Panc1 (cell line): Measurements from ENCODE around the gene APEH. TPM values are rescaled to one million over a fixed set of nuclear protein-coding genes. Genes with fewer than 3 reads are reported as not detected.

Experiments
- ATAC-seq: fragments of 200-7000 bp; cut with Tn5 transposase; 2 replicates; pipeline ENCODE4 v1.9.1; 2020; ENCODE audit warnings: mild to moderate bottlenecking, moderate library complexity
- BruUV-seq: library from RNA; stranded (reverse); fragments of 400-500 nt; replicated peaks from 2 replicates; lab custom pipeline; 2021; lab: Mats Ljungman, UMichigan
- CTCF ChIA-PET: fragments of 300-600 bp; sonication (Branson Sonifier 250); formaldehyde crosslinking; loops from one replicate; lab custom pipeline; 2022; ENCODE audit warnings: antibody characterized with exemption; lab: Charles Lee
- POLR2A ChIA-PET: fragments of 300-600 bp; sonication (Branson Sonifier 250); formaldehyde crosslinking; loops from one replicate; lab custom pipeline; 2022; ENCODE audit warnings: antibody characterized with exemption; lab: Charles Lee
- DNase-seq: peaks from one replicate; pipeline ENCODE4 v3.0.0-alpha.2; 2010; ENCODE audit warnings: low read depth, low spot score
- H3K27ac ChIP-seq: 2 replicates; pipeline ENCODE4 v1.5.1; 2011; ENCODE audit warnings: mild to moderate bottlenecking, low read length, inconsistent platforms
- H3K27me3 ChIP-seq: fragments of 200-500 bp; sonication (Bioruptor generic); 2 replicates; pipeline ENCODE4 v1.6.0; 2014; ENCODE audit warnings: low read length, inconsistent platforms; ENCODE audit not compliant: control insufficient read depth, insufficient read depth
- H3K36me3 ChIP-seq: fragments of 200-500 bp; sonication (Bioruptor generic); 2 replicates; pipeline ENCODE4 v1.5.1; 2014; ENCODE audit warnings: inconsistent platforms, mild to moderate bottlenecking, low read length, moderate library complexity; ENCODE audit not compliant: control insufficient read depth, insufficient read depth
- H3K4me1 ChIP-seq: 2 replicates; pipeline ENCODE4 v1.5.1; 2011; ENCODE audit warnings: inconsistent platforms, mild to moderate bottlenecking, low read length, moderate library complexity; ENCODE audit not compliant: control insufficient read depth, insufficient read depth
- H3K4me3 ChIP-seq, 2 experiments: 2 replicates each; pipeline ENCODE4 v1.5.1; 2011 to 2012; ENCODE audit warnings: low read depth in 2 of 2, low read length in 2 of 2, mild to moderate bottlenecking in 2 of 2, inconsistent platforms in 1 of 2, moderate library complexity in 1 of 2
- H3K9me3 ChIP-seq: fragments of 200-500 bp; sonication (Bioruptor generic); 2 replicates; pipeline ENCODE4 v1.5.1; 2014; ENCODE audit warnings: low read depth, mild to moderate bottlenecking, inconsistent platforms, low read length, moderate library complexity; ENCODE audit not compliant: control insufficient read depth, insufficient read depth
- POLR2AphosphoS5 ChIP-seq: IDR thresholded peaks from 2 replicates; pipeline ENCODE4 v1.6.1; 2012; ENCODE audit warnings: mild to moderate bottlenecking, low read depth, low read length, moderate library complexity
- REST ChIP-seq, 2 experiments: IDR thresholded peaks; 2 replicates each; pipeline ENCODE4 v1.6.1; 2011 to 2012; ENCODE audit warnings: low read depth in 2 of 2, control low read depth in 1 of 2, low read length in 1 of 2, mild to moderate bottlenecking in 1 of 2, moderate library complexity in 1 of 2; ENCODE audit not compliant: insufficient read depth in 1 of 2
- SIN3A ChIP-seq: IDR thresholded peaks from 2 replicates; pipeline ENCODE4 v1.6.1; 2012; ENCODE audit warnings: low read depth, mild to moderate bottlenecking, low read length, moderate library complexity, borderline replicate concordance; ENCODE audit not compliant: insufficient read depth
- TCF7L2 ChIP-seq: IDR thresholded peaks from 2 replicates; pipeline ENCODE4 v1.6.1; 2011; ENCODE audit warnings: mild to moderate bottlenecking, low read depth, low read length, inconsistent platforms
- in situ Hi-C: cut with HindIII; loops from 2 replicates; pipeline ENCODE4 v1.10.0; 2016; ENCODE audit warnings: low sequenced_read_pairs, low pct_unique_long_range_greater_than_20kb
- intact Hi-C: fragments of 100-400 bp; cut with micrococcal nuclease; formaldehyde crosslinking; loops from one replicate; pipeline ENCODE4 v1.10.0; 2022; ENCODE audit not compliant: unreplicated experiment
- total RNA-seq: library from RNA; stranded (reverse); gene quantifications from one replicate; pipeline ENCODE4 v1.2.1, GENCODE V29; 2021; ENCODE audit not compliant: unreplicated experiment
- TF ChIP-seq, protein P1 (sequence below): fragments of 450-650 bp; IDR thresholded peaks from 2 replicates; pipeline ENCODE4 v1.5.1; 2017; ENCODE audit warnings: mild to moderate bottlenecking

Gene APEH
- total RNA-seq, 1 experiment from 2014 or later, result 131 TPM

GRCh38 chr3:49656541-49657112, 17.5 kb upstream of the APEH start:
- no peak for ATAC-seq

DNA sequence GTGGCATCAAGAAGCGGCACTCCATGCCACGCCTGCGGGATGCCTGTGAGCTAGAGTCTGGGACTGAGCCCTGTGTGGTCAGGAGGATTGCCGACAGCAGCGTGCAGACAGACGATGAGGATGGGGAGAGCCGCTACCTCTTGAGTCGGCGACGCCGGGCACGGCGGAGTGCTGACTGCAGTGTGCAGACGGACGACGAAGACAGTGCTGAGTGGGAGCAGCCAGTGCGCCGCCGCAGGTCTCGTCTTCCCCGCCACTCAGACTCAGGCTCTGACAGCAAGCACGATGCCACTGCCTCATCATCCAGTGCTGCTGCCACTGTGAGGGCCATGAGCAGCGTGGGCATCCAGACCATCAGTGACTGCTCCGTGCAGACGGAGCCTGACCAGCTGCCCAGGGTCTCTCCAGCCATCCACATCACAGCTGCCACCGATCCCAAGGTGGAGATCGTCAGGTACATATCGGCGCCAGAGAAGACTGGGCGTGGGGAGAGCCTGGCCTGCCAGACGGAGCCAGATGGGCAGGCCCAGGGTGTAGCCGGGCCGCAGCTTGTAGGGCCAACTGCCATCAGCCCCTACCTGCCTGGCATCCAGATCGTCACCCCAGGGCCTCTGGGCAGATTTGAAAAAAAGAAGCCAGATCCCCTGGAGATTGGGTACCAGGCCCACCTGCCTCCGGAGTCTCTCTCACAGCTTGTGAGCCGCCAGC, 16.8 kb upstream of the APEH start:
- no TSS peak for BruUV-seq
- Histone ChIP-seq H3K4me3 (no peak overlapping the region), H3K36me3 (no peaks in the 10 kb centered on the region), H3K9me3 (no peaks in the 10 kb centered on the region), H3K4me1 (no peaks in the 10 kb centered on the region), H3K27me3 (no peaks in the 10 kb centered on the region), H3K27ac (no peak overlapping the region)
- intact Hi-C loops (no loop called here), in situ Hi-C loops (no loop called here)
- no peak for TF ChIP-seq SIN3A
- TF ChIP-seq REST (IDR thresholded peaks at IDR 0.05; ENCODE audit: insufficient read depth in 1 of 2, low read depth in 2 of 2, low read length in 1 of 2), result no peak
- TF ChIP-seq POLR2AphosphoS5, result no peak
- no peak for TF ChIP-seq TCF7L2
- TF ChIP-seq, protein P1, sequence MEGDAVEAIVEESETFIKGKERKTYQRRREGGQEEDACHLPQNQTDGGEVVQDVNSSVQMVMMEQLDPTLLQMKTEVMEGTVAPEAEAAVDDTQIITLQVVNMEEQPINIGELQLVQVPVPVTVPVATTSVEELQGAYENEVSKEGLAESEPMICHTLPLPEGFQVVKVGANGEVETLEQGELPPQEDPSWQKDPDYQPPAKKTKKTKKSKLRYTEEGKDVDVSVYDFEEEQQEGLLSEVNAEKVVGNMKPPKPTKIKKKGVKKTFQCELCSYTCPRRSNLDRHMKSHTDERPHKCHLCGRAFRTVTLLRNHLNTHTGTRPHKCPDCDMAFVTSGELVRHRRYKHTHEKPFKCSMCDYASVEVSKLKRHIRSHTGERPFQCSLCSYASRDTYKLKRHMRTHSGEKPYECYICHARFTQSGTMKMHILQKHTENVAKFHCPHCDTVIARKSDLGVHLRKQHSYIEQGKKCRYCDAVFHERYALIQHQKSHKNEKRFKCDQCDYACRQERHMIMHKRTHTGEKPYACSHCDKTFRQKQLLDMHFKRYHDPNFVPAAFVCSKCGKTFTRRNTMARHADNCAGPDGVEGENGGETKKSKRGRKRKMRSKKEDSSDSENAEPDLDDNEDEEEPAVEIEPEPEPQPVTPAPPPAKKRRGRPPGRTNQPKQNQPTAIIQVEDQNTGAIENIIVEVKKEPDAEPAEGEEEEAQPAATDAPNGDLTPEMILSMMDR, result no peak
- ChIA-PET POLR2A (no interaction called here), CTCF (no interaction called here)
- DNase-seq (no peak), ATAC-seq (no peak)

More at GRCh38 chr3:49656541-49657112, 17.5 kb upstream of the APEH start:
- Histone ChIP-seq H3K27me3 (no peaks in the 10 kb centered on the region), H3K36me3 (no peaks in the 10 kb centered on the region), H3K27ac (no peak overlapping the region), H3K9me3 (no peaks in the 10 kb centered on the region), H3K4me3 (no peak overlapping the region), H3K4me1 (no peaks in the 10 kb centered on the region)
- ChIA-PET POLR2A (no interaction called here), CTCF (no interaction called here)
- no peak for DNase-seq
- TF ChIP-seq REST (IDR thresholded peaks at IDR 0.05; ENCODE audit: insufficient read depth in 1 of 2, low read depth in 2 of 2, low read length in 1 of 2), result no peak
- TF ChIP-seq TCF7L2, result no peak
- TF ChIP-seq POLR2AphosphoS5, result no peak
- TF ChIP-seq SIN3A, result no peak
- BruUV-seq, result no TSS peak
- intact Hi-C loops, result no loop called here
- in situ Hi-C loops, result no loop called here
